AG09319 (cell line): Measurements from ENCODE around the gene ZP1.
A peak's percentile ranks its signal among the peaks of the same experiment; 100 is the strongest.

Experiments
- DNase-seq: peaks from one replicate; pipeline ENCODE4 v3.0.0-alpha.2; 2010; ENCODE audit warnings: low read depth; ENCODE audit errors: extremely low read depth
- CTCF ChIP-seq: IDR thresholded peaks from 2 replicates; pipeline ENCODE4 v1.5.1; 2011; ENCODE audit warnings: low read depth, mild to moderate bottlenecking, inconsistent platforms, low read length, moderate library complexity

Gene ZP1

GRCh38 chr11:60831143-60831500 lies 36.2 kb upstream of the ZP1 start:
- peak; percentile 45 for DNase-seq
- TF ChIP-seq CTCF, result peak; percentile 91

DNA sequence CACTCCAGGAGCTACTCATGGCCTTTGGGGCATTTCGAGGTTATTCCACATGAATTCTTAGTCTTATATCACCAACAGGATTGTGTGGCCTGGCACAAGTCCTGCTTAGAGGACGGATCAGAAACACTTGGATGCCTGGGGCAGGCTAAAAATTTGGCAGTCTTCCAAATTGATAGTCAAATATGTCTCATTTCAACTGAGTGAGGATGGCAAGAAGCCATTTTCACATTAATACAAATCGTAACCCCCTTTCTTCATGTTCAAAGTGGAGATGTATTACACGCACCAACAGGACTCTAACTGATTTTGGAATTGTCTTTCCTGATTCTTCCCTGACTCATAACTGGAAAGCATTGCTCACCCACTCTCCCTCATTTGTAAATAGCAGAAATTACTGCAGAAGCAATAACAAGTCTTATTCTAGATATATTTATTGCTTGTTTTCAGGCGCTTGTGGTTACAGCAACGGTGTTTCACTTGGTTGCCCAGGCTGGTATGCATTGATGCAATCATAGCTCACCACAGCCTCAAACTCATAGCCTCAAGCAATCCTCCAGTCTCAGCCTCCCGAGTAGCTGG lies 35.8 kb upstream of the ZP1 start:
- no peak for DNase-seq
- no peak for TF ChIP-seq CTCF

GRCh38 chr11:60834742-60835533 lies 32.4 kb upstream of the ZP1 start:
- no peak for TF ChIP-seq CTCF
- no peak for DNase-seq

DNA sequence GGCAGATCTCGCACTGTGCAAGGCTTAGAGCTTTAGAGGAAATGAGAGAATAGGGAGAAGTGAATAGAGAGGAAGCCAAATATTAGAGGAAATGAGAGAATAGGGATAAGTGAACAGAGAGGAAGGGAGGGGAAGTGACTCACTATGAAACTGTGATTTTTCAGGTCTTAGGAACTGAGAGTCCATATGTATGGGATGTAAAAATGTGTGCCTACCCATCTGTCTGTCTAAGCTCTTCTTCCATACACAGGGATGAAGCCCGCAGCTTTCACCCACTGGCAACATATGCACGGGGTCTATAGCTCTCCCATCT lies 31.9 kb upstream of the ZP1 start:
- DNase-seq, result no peak

GRCh38 chr11:60836866-60837515 lies 30.4 kb upstream of the ZP1 start:
- no peak for TF ChIP-seq CTCF
- no peak for DNase-seq

More for the DNA sequence above, 31.9 kb upstream of the ZP1 start:
- TF ChIP-seq CTCF, result no peak

GRCh38 chr11:60838132-60838531 lies 29.2 kb upstream of the ZP1 start:
- DNase-seq, result no peak
- no peak; the same call in 1 of the 2 replicates for TF ChIP-seq CTCF
